GM18951 (cell line): ENCODE data around the gene MECP2.
"Not testable (repeated sequence)": the region's sequence is repeated elsewhere in the genome, so short reads cannot be mapped to it uniquely, and the experiment has no call there.

Experiments
- POLR2A ChIP-seq: IDR thresholded peaks from 4 replicates; pipeline ENCODE4 v1.6.1; 2011; ENCODE audit warnings: mild to moderate bottlenecking; ENCODE audit not compliant: insufficient read length, insufficient read depth; ENCODE audit errors: extremely low read depth
- in situ Hi-C: fragments of 300-500 bp; cut with MboI; formaldehyde crosslinking; loops from one replicate; pipeline ENCODE4 v1.12.0; 2022; ENCODE audit warnings: low sequenced_read_pairs, mixed read lengths, inconsistent platforms; ENCODE audit not compliant: unreplicated experiment

MECP2 gene

DNA sequence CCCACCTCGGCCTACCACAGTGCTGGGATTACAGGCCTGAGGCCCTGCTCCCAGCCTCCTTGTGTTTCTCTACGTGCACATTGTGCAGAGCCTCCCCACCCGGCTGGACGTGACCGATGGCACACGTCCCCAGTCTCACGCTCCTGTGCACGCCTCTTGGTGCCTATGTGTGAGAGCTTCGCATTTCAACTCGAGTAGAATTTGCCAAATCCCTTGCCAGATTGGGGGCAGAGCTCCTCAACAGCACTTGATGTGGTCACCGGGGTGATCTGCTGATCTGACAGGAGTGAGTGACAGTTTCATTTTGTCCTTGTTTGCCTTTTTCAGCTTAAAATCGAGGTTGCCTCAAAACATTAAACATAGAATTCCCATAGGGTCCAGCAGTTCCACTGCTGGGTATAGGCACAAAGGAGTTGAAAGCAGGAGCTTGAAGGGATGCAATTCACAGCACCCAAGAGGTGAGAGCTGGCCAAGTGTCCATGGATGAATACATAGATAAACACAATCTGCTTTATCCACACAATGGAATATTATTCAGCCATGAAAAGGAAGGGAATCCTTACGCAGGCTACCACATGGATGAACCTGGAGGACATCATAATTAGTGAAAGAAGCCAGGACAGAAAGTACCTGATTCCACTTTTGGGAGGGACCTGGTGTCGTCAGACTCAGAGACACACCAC, 107.4 kb downstream of the MECP2 start:
- in situ Hi-C loops, result no loop called here
- TF ChIP-seq POLR2A, result no peak

DNA sequence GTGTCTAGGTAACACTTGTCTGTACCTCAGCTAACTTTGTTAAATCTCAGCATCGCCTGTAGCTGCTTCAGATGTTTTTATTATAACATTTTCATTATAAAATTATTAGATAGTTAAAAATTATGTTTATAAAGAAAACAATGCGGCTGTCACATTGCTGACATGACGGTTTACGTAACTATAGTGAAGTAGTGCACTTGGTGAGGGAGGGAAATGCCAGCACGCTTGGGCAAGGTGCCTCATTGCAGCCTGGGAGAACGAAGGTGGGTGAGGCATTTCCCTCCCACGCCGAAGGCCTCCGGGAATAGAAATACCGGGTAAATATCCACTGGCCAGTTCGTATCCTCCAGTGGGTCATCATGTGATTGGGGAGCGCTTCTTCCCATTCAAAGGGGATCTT, 109.0 kb downstream of the MECP2 start:
- in situ Hi-C loops, result no loop called here
- no peak for TF ChIP-seq POLR2A

DNA sequence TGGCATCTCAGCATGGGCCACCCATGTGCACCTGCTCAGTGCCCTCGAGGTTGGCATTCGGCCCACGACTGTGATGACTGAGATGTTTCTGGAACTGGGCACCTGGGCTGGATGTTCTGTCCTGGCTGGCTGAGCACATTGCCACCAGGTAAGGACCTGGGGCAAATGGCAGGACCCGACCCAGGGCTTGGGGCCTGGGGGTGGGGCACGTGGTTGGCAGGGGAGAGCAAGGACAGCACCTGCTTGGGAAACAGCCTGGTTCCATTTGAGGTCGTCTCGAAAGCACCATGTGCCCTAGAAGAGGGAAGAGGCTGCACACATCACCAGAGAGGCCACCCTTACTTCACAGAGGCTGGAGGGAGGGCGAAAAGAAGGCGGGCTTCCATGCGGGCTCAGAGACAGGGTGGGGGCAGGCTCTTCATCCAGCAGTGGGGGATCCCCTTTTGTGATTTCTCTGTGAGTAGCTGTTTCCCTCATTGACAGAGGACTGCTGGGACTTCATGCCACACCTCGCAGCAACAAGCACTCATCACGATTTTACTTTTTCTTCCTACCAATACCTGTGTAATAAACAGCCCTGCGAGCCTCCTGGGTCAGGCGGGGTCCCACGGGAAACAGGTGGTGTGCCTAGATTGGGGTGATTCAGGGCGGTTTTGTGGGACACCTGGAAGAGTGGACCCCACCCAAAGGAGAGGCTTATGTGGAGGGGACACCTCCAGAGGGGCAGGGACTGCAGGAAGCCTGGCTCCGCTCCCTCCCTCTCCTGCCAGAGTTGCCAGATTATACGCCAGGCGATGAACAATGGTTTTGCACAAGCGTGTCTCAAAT, 113.0 kb downstream of the MECP2 start:
- TF ChIP-seq POLR2A, result peak; percentile 34
- in situ Hi-C loops, result no loop called here

DNA sequence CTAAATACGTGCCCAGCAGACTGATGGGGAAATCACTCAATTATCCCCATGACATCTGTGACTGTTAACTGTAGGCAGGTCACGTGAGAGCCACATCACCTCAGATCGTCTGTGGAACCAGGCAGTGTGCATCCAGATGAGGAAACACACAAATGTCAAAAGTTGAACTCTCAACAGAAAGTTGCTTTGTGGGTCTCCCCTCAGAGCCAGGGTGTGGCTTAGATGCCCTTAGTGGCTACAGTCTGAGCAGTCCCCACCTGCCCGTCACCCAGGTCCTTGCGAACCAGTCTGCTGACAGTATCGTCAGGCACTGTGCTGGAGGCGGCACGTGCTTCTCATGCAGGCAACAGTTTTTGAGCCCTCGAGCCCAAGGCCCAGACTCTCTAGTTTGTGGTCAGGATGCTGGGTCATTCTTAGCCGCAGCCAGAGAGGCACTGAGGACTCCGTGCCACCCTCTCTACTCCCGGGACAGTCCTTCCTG, 114.2 kb downstream of the MECP2 start:
- TF ChIP-seq POLR2A, result no peak
- in situ Hi-C loops, result no loop called here

DNA sequence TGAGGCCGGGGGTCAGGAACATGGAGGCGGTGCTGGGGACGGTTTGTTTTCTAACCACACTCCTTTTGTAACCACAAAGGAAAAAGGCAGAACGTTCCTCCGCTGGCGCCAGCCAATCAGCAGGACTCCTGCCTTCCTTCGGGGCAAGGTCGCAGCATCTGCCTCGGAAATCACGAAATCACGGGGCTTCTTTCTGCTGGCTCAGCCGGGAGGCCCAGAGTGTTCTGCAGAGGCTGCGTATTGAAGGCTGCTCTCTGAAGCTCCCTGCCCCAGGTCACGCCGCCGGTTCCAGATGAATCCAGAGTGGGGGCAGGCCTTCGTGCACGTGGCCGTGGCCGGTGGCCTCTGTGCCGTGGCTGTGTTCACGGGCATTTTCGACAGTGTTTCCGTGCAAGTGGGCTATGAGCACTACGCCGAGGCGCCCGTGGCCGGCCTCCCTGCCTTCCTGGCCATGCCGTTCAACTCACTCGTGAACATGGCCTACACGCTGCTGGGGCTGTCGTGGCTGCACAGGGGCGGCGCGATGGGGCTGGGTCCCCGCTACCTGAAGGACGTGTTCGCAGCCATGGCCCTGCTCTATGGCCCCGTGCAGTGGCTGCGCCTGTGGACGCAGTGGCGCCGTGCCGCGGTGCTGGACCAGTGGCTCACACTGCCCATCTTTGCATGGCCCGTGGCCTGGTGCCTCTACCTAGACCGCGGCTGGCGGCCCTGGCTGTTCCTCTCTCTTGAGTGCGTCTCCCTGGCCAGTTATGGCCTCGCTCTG, 115.6 kb downstream of the MECP2 start:
- in situ Hi-C loops, result no loop called here

DNA sequence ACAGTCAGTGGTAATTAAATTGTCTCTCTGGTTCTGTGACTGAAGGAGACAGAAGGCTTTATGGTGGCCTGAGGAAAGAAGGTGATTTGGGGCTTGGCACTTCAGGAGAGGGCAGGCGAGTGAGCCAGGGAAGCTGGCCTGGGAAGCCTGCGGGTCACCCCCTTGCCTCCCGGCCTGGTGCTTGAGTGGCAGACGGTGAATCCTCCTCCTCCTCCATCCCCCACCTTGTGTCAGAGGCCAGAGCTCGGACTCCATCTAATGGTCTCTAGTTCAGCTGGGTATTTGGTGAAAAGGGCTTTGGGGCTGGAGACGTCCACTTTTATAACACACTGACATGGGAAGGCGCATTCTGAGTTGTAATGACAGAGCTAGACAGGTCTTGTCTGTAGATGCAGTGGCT, 116.3 kb downstream of the MECP2 start:
- no peak for TF ChIP-seq POLR2A
- in situ Hi-C loops, result no loop called here

More for the DNA sequence above, 115.6 kb downstream of the MECP2 start:
- peak; percentile 34 for TF ChIP-seq POLR2A

DNA sequence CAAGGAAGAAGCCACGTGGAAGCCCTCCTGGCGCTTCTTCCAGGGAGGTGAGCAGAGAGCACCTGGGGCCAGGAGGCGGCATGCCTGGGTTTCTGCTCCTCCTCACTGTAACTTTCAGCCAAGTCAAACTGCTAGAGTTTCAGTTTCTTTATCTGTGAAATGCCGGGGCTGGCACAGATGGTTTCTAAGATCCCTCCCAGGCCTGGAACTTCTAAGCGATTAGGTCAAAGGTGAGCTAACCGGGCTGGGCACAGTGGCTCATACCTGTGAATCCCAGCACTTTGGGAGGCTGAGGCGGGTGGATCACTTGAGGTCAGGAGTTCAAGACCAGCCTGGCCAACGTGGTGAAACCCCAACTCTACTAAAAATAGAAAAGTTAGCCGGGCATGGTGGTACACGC, 117.1 kb downstream of the MECP2 start:
- in situ Hi-C loops, result not testable (repeated sequence)

DNA sequence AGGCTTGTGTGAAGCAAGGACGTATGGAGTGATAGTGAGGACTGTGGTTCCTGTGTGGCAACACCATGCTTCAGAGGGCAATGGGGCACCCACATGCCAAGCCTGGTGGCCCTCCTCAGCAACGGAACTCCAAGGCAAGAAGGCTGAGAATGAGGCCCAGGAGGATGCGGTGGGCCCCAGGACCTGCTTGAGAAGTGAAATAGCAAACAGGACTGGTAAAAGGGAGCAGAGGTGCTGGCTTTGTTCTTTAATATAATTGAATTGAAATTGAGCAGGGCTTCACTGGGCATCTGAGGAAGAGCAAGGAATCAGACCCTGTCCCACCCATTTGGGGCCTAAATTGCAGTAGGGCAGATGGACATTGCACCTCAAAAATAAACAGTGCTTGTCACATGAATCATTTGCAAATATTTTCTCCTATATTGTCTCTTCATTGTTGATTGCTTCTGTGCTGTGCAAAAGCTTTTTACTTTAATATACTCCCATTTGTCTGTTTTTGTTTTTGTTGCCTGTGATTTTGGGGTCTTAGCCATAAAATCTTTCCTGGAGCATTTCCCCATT, 122.7 kb downstream of the MECP2 start:
- in situ Hi-C loops, result no loop called here
- TF ChIP-seq POLR2A, result no peak

DNA sequence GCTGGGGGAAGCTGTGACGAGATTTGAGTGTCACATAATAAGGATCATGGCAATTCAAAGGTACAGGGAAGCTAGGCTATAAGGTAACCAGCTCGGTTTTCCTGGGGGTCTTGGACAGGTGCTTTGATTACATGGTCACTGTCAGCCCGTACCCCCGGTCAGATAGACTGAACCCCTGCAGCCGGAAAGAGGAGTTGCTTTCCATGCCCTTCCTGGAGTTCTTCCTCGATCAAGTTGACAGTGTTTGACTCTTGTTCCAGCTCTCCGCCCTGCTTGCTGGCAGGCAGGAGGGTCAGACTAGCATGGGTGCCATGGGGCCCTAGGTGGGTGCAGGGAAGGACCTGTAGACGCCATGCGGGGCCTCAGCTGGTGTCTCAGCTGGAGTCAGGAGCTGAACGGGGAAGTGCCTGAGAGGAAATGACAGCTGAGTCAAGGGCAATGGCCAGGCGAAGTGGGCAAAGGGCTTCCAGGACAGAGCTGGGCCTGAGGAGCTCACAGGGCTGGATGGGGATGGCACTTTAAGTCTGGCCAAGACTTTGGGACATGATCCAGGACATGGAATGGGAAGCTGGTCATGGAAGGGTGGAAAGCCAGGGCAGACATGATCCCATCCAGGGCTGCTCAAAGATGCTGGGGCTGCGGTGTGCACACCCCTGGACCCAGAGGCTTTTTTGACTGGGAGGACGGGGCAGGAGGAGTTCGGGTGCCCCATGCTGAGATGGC, 123.4 kb downstream of the MECP2 start:
- no peak for TF ChIP-seq POLR2A
- in situ Hi-C loops, result no loop called here

DNA sequence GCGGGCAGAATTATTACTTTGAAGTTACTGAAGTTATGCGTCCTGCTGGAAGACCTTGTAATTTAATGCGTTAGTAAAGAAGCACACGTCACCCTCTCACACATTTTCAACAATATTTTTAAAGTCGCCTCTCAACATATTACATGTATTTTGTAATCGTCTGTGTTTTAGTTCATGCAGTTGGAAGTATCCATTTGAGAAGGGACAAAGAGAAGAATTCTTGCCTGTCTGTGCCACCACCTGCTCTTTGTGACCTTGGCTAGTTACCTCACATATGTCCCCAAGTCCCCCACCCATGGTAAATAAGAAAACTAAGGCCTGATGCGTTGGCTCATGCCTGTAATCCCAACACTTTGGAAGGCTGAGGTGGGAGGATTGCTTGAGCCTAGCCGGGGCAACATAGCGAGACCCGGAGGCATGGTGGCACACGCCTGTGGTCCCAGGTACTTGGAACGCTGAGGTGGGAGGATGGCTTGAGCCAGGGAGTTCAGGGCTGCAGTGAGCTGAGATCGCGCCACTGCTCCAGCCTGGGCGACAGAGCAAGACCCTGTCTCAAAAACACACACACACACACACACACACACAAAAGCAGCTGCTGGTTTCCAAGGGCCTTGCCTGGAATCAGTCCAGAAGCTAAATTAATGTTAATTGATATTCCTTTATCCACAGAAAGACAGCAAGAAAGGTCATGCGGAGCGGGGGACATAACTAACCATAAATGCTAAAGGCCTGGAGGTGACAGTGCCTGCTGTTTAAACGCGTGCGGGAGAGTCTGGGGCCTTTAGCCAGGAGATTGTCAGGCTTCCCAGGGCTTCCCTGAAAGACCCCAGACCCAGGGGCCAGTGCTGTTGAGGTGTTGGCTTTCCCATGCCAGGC, 124.2 kb downstream of the MECP2 start:
- in situ Hi-C loops, result no loop called here
- no peak for TF ChIP-seq POLR2A

DNA sequence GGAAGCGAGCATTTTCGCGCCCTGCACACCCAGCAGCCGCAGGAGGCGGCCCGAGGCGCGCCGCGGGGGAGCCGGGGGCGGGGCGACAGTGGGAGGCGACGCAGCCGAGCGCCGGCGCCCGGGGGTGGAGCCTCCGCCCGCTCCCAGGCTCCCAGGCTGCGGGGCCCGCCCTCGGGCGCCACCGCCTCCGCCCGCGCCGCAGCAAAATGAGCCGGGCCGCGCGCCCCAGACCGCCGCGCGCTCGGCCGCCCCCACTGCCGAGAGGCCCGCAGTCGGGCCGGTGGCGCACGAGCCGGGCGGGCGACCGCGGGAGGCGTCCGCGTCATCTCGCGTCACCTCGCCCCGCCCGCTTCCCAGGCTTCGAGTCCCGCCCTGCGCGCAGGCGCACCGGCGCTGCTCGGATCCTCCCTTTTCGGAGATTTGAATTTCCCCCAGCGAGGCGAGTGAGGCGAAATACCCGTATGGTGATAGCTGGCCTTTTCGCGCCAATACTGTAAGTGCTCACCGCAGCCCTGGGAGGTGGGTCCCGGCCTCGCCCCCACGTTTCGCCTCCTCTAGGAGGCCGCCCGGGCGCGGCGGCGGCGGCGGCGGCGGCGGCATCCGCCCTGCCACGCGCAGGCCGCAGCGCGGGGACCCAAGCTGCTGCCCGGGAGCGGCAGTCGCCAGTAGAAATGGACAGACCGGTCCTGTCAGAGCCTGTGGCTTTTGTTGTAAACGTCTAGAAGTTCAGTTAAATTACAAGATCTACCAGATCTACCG, 125.0 kb downstream of the MECP2 start, which contains the start of gene TMEM187:
TSS of gene TMEM187 (plus strand) at position 387 of the 759 bp plus-strand sequence. CDS start 9,309 bp downstream, outside the sequence.
- in situ Hi-C loops, result no loop called here
- peak; percentile 64 for TF ChIP-seq POLR2A
